HepG2 (cell line): Measurements from ENCODE around the gene MDH1. TPM values are rescaled to one million over a fixed set of nuclear protein-coding genes. Genes with fewer than 3 reads are reported as not detected.

Experiments used
- ATAC-seq: fragments of 200-7000 bp; cut with Tn5 transposase; 3 replicates; pipeline ENCODE4 v1.9.1; 2020; ENCODE audit warnings: mild to moderate bottlenecking, moderate library complexity
- BruUV-seq: library from RNA; stranded (reverse); fragments of 400-500 nt; replicated peaks from 2 replicates; lab custom pipeline; 2021; lab: Mats Ljungman, UMichigan
- CTCF ChIA-PET: fragments of 300-600 bp; formaldehyde crosslinking; extraction: SDS; loops from one replicate; lab custom pipeline; 2021; ENCODE audit warnings: low total read pairs, inconsistent platforms, low intra/inter-chr PET ratio; lab: Yijun Ruan, JAX
- POLR2A ChIA-PET: fragments of 350-600 bp; sonication (Branson Sonifier 250); formaldehyde crosslinking; loops from one replicate; lab custom pipeline; 2020; ENCODE audit warnings: antibody characterized with exemption, inconsistent platforms; lab: Yijun Ruan, JAX
- DNase-seq: peaks from one replicate; pipeline ENCODE4 v3.0.0-alpha.2; 2015; ENCODE audit warnings: low spot score
- FAIRE-seq: peaks from 3 replicates; lab custom pipeline; 2011; peaks lifted over from hg19 to GRCh38; lab: Jason Lieb, UNC
- H2AFZ ChIP-seq: one replicate; pipeline ENCODE4 v1.6.1; 2011; ENCODE audit warnings: low read length, inconsistent platforms
- H3K27ac ChIP-seq: fragments of 300-600 bp; 3 replicates; pipeline ENCODE4 v1.8.0; 2011; ENCODE audit warnings: mixed run types, mild to moderate bottlenecking, mixed read lengths, low read length, inconsistent platforms; ENCODE audit not compliant: insufficient read depth; ENCODE audit errors: extremely low read length
- H3K27me3 ChIP-seq, 2 experiments: fragments of 200-600 bp in 1 of 2; 2 replicates in 1 of 2; 3 replicates in 1 of 2; pipeline versions ENCODE4 v1.6.0 to v1.8.0; 2011; ENCODE audit warnings: low read length in 2 of 2, mild to moderate bottlenecking in 2 of 2, moderate library complexity in 2 of 2, inconsistent platforms in 1 of 2; ENCODE audit not compliant: insufficient read depth in 2 of 2, control insufficient read depth in 1 of 2
- H3K36me3 ChIP-seq, 2 experiments: fragments of 200-600 bp in 1 of 2; replicated peaks in 1 of 2; 2 replicates in 1 of 2; 3 replicates in 1 of 2; pipeline versions ENCODE4 v1.5.1 to v1.8.0; 2011; ENCODE audit warnings: low read length in 2 of 2, inconsistent platforms in 1 of 2; ENCODE audit not compliant: insufficient read depth in 2 of 2, control insufficient read depth in 1 of 2
- H3K4me1 ChIP-seq: 2 replicates; pipeline ENCODE4 v1.5.1; 2012; ENCODE audit warnings: low read length, inconsistent platforms; ENCODE audit not compliant: insufficient read depth
- H3K4me2 ChIP-seq: 2 replicates; pipeline ENCODE4 v1.6.0; 2011; ENCODE audit warnings: low read depth, low read length, inconsistent platforms
- H3K4me3 ChIP-seq, 3 experiments: fragments of 200-600 bp in 1 of 3; sonication (generic), shearing (Covaris generic) in 1 of 3; replicated peaks in 1 of 3; 2 replicates each; pipeline ENCODE4 v1.5.1; 2011 to 2016; ENCODE audit warnings: low read length in 3 of 3, inconsistent platforms in 2 of 3, low read depth in 2 of 3, mild to moderate bottlenecking in 2 of 3, control low read depth in 1 of 3, mixed read lengths in 1 of 3; ENCODE audit not compliant: insufficient read depth in 1 of 3
- H3K79me2 ChIP-seq: one replicate; pipeline ENCODE4 v1.6.1; 2011; ENCODE audit warnings: low read length, inconsistent platforms; ENCODE audit not compliant: insufficient read depth
- H3K9ac ChIP-seq: 2 replicates; pipeline ENCODE4 v1.6.0; 2011; ENCODE audit warnings: mild to moderate bottlenecking, low read depth, low read length, inconsistent platforms; ENCODE audit not compliant: insufficient read depth
- H3K9me3 ChIP-seq: 2 replicates; pipeline ENCODE4 v1.5.1; 2012; ENCODE audit warnings: mild to moderate bottlenecking, low read length
- H4K20me1 ChIP-seq: 2 replicates; pipeline ENCODE4 v1.6.0; 2011; ENCODE audit warnings: inconsistent platforms, mild to moderate bottlenecking, low read length, moderate library complexity; ENCODE audit not compliant: insufficient read depth
- ADNP ChIP-seq: sonication (generic); formaldehyde crosslinking; IDR thresholded peaks from 2 replicates; pipeline ENCODE4 v1.4.0; 2020; ENCODE audit warnings: missing genetic modification reagents
- ARID5B ChIP-seq: IDR thresholded peaks from 2 replicates; pipeline ENCODE4 v1.4.0; 2020; ENCODE audit warnings: mild to moderate bottlenecking, missing genetic modification reagents
- DR1 ChIP-seq: sonication (generic); formaldehyde crosslinking; IDR thresholded peaks from 2 replicates; pipeline ENCODE4 v1.8.0; 2021; ENCODE audit warnings: mild to moderate bottlenecking, missing genetic modification reagents, inconsistent platforms
- DRAP1 ChIP-seq: IDR thresholded peaks from 2 replicates; pipeline ENCODE4 v1.6.1; 2016; ENCODE audit warnings: missing genetic modification reagents, missing compliant biosample characterization
- ERF ChIP-seq: IDR thresholded peaks from 2 replicates; pipeline ENCODE4 v1.6.1; 2018; ENCODE audit warnings: missing biosample characterization, missing genetic modification reagents
- IKZF1 ChIP-seq: fragments of 450-650 bp; IDR thresholded peaks from 2 replicates; pipeline ENCODE4 v1.7.1; 2016
- MLX ChIP-seq: IDR thresholded peaks from 2 replicates; pipeline ENCODE4 v1.6.1; 2016
- MXD4 ChIP-seq: IDR thresholded peaks from 2 replicates; pipeline ENCODE4 v1.6.1; 2016; ENCODE audit warnings: mild to moderate bottlenecking, missing biosample characterization, missing genetic modification reagents
- NFIC ChIP-seq: IDR thresholded peaks from 2 replicates; pipeline ENCODE4 v1.6.1; 2012; ENCODE audit warnings: mild to moderate bottlenecking, low read length, inconsistent platforms
- NRL ChIP-seq: sonication (generic); formaldehyde crosslinking; IDR thresholded peaks from 2 replicates; pipeline ENCODE4 v1.5.0; 2020; ENCODE audit warnings: missing genetic modification reagents, mild to moderate bottlenecking, moderate library complexity, borderline replicate concordance
- TAF15 ChIP-seq: fragments of 200-400 bp; formaldehyde crosslinking; IDR thresholded peaks from one replicate; pipeline ENCODE4 v1.6.1; 2018; ENCODE audit warnings: mild to moderate bottlenecking, low read depth, low read length; ENCODE audit not compliant: poor library complexity, severe bottlenecking
- TEAD3 ChIP-seq: optimal IDR thresholded peaks from 2 replicates; pipeline ENCODE3; 2016; ENCODE audit warnings: borderline replicate concordance
- TEF ChIP-seq: sonication (generic); formaldehyde crosslinking; IDR thresholded peaks from 2 replicates; pipeline ENCODE4 v1.5.0; 2020; ENCODE audit warnings: missing genetic modification reagents
- ZFX ChIP-seq: sonication (generic); formaldehyde crosslinking; IDR thresholded peaks from 2 replicates; pipeline ENCODE4 v1.4.0; 2020; ENCODE audit warnings: mild to moderate bottlenecking, low read depth, missing genetic modification reagents, moderate library complexity
- ZNF619 ChIP-seq: sonication (generic); formaldehyde crosslinking; IDR thresholded peaks from 2 replicates; pipeline ENCODE4 v1.4.0; 2020; ENCODE audit warnings: mild to moderate bottlenecking, missing genetic modification reagents
- ZNF713 ChIP-seq: sonication (generic); formaldehyde crosslinking; IDR thresholded peaks from 2 replicates; pipeline ENCODE4 v1.4.0; 2020; ENCODE audit warnings: mild to moderate bottlenecking, missing genetic modification reagents
- ZNF761 ChIP-seq: sonication (generic); formaldehyde crosslinking; conservative IDR thresholded peaks from 2 replicates; pipeline ENCODE4 v1.4.0; 2020; ENCODE audit warnings: mild to moderate bottlenecking, missing genetic modification reagents
- ZNF850 ChIP-seq: sonication (generic); formaldehyde crosslinking; conservative IDR thresholded peaks from 2 replicates; pipeline ENCODE4 v1.9.0; 2021; ENCODE audit warnings: mild to moderate bottlenecking, missing genetic modification reagents
- ZSCAN20 ChIP-seq: sonication (generic); formaldehyde crosslinking; IDR thresholded peaks from 2 replicates; pipeline ENCODE4 v1.4.0; 2020; ENCODE audit warnings: missing genetic modification reagents, mild to moderate bottlenecking, borderline replicate concordance
- WGBS: methylation state at CpG from one replicate; pipeline ENCODE4 v1.1.6; 2017; ENCODE audit warnings: low lambda C conversion rate; 5-methylcytosine and 5-hydroxymethylcytosine counted together
- in situ Hi-C: cut with HindIII; loops from 2 replicates; pipeline ENCODE4 v1.10.0; 2017; ENCODE audit warnings: low pct_unique_long_range_greater_than_20kb; ENCODE audit not compliant: extremely low pct_ligation_motif_present
- intact Hi-C: fragments of 100-400 bp; cut with micrococcal nuclease; formaldehyde crosslinking; loops from one replicate; pipeline ENCODE4 v1.10.0; 2022; ENCODE audit not compliant: unreplicated experiment
- polyA plus RNA-seq, 8 experiments: library from polyadenylated mRNA; depleted of rRNA in 3 of 8; stranded (reverse) in 7 of 8; unstranded in 1 of 8; fragments of >200 nt; fragmentation: Illumina TruSeq in 4 of 8; extraction: Trizol in 4 of 8; gene quantifications; 2 replicates each; pipeline versions ENCODE4 v1.2.1 to v1.2.3, GENCODE V29; 2011 to 2016; ENCODE audit warnings: low read depth in 4 of 8, missing spikeins in 1 of 8, mixed read lengths in 1 of 8; ENCODE audit not compliant: insufficient read depth in 1 of 8
- total RNA-seq, 5 experiments: library from RNA; depleted of rRNA; stranded (reverse); fragments of >200 nt; fragmentation: Illumina TruSeq; extraction: Trizol; gene quantifications; 2 replicates each; pipeline ENCODE4 v1.2.3, GENCODE V29; 2016; ENCODE audit warnings: low read depth in 1 of 5

Gene MDH1
- total and polyA plus RNA-seq, 2 of the 13 experiments (the other 11 are each of a cell fraction or from before 2014, with no cell fraction given): 293 to 415 TPM

GRCh38 chr2:63614983-63615945 lies 26.5 kb downstream of the MDH1 start:
- H3K4me2 ChIP-seq: peak overlapping the region; percentile 80
- no peaks in the 10 kb centered on the region for H4K20me1 ChIP-seq
- DNase-seq (peak; percentile 86), ATAC-seq (peak; percentile 97), FAIRE-seq (peak; percentile 51)
- peaks cover 20% of the 10 kb centered on the region for H3K4me1 ChIP-seq
- no peaks in the 10 kb centered on the region for H3K79me2 ChIP-seq
- 0 out of 2 replicates have a peak overlapping the region, but pooled peaks have one; percentile 5 for H3K9ac ChIP-seq
- no peak overlapping the region for H2AFZ ChIP-seq
- no TSS peak for BruUV-seq
- peaks cover 1 to 4% of the 10 kb centered on the region in 2 experiments; a peak in 1 of 5 replicates for H3K27me3 ChIP-seq
- ChIA-PET POLR2A (interaction anchor here (1.7 kb wide), 1 partner anchor 27 kb away, joined by 6 read pairs; the partner anchor contains the start of genes MDH1 and WDPCP), CTCF (no interaction called here)
- 16% methylated on average over 9 of the region's 9 CpGs for whole genome bisulfite sequencing
- H3K4me3 ChIP-seq: peak overlapping the region; percentile 2 to 53 (median 41)
- H3K9me3 ChIP-seq: no peaks in the 10 kb centered on the region
- in situ Hi-C loops: no loop called here
- no peak overlapping the region for H3K27ac ChIP-seq
- intact Hi-C loops: no loop called here
- no peaks in the 10 kb centered on the region for H3K36me3 ChIP-seq
- no peak for TF ChIP-seq MLX
- no peak for TF ChIP-seq ZNF761 (CRISPR knock-in tag)
- no peak for TF ChIP-seq ZSCAN20 (CRISPR knock-in tag)
- TF ChIP-seq ERF (CRISPR knock-in tag): no peak
- no peak for TF ChIP-seq MXD4 (CRISPR knock-in tag)
- no peak for TF ChIP-seq ZNF850 (CRISPR knock-in tag)
- no peak for TF ChIP-seq DRAP1
- no peak for TF ChIP-seq ZNF713 (CRISPR knock-in tag)
- TF ChIP-seq NFIC: no peak
- TF ChIP-seq TEAD3 (CRISPR knock-in tag): peak; percentile 85
- TF ChIP-seq ADNP (CRISPR knock-in tag): no peak
- TF ChIP-seq ZNF619 (CRISPR knock-in tag): no peak
- peak; percentile 39 for TF ChIP-seq ARID5B (CRISPR knock-in tag)
- TF ChIP-seq TAF15: no peak
- TF ChIP-seq IKZF1: no peak
- TF ChIP-seq DR1 (CRISPR knock-in tag): no peak
- TF ChIP-seq TEF (CRISPR knock-in tag): no peak
- peak; percentile 25; the same call in 1 of the 2 replicates for TF ChIP-seq ZFX (CRISPR knock-in tag)
- TF ChIP-seq NRL: no peak
